ENCODE data around the gene NR1I3.
"Not testable (repeated sequence)": the region's sequence is repeated elsewhere in the genome, so short reads cannot be mapped to it uniquely, and the experiment has no call there.

The NR1I3 gene

GRCh38 chr1:161250829-161251228 is 12.8 kb upstream of the NR1I3 start:
- DNase-seq: no peak

- not testable (repeated sequence) for DNase-seq
These were observed 12.1 kb upstream of the NR1I3 start for GRCh38 chr1:161250100-161250499.

- DNase-seq: no peak
These were observed 6.9 kb upstream of the NR1I3 start for GRCh38 chr1:161244888-161245287.

- DNase-seq: no peak
These were observed 4.3 kb upstream of the NR1I3 start for GRCh38 chr1:161242313-161242712.

GRCh38 chr1:161241682-161242081 is 3.7 kb upstream of the NR1I3 start:
- DNase-seq: no peak

GRCh38 chr1:161235957-161236775 is 1.8 kb downstream of the NR1I3 start:
- no peak for DNase-seq

GRCh38 chr1:161233102-161233501 is 4.9 kb downstream of the NR1I3 start:
- DNase-seq: no peak

- DNase-seq: no peak
These were observed 7.2 kb downstream of the NR1I3 start for GRCh38 chr1:161230762-161231161.

- no peak for DNase-seq
These were observed 8.1 kb downstream of the NR1I3 start for GRCh38 chr1:161229896-161230295.

- no peak for DNase-seq
These were observed 10.0 kb downstream of the NR1I3 start for GRCh38 chr1:161228032-161228431.

- DNase-seq: peak in 54 of 56 donors; percentile 18 to 92 (median 64)
These were observed 10.7 kb downstream of the NR1I3 start for GRCh38 chr1:161227196-161227871.

- DNase-seq: no peak
These were observed 11.2 kb downstream of the NR1I3 start for GRCh38 chr1:161226759-161227158.

GRCh38 chr1:161226320-161226711 is 11.7 kb downstream of the NR1I3 start:
- DNase-seq: peak in 2 of 56 donors; percentile 30 to 31

- peak; percentile 51 to 97 (median 88) for DNase-seq
These were observed 12.3 kb downstream of the NR1I3 start, which contains the start of gene TOMM40L for GRCh38 chr1:161225534-161226319. Gene TOMM40L (plus strand): TSS chr1:161226060. CDS start chr1:161226490, 430 bp downstream.

- DNase-seq: no peak
These were observed 12.8 kb downstream of the NR1I3 start for GRCh38 chr1:161225178-161225533.

- DNase-seq: not testable (repeated sequence)
These were observed 13.3 kb downstream of the NR1I3 start for GRCh38 chr1:161224695-161225087.

- DNase-seq: no peak
These were observed 14.0 kb downstream of the NR1I3 start for GRCh38 chr1:161223805-161224694.

GRCh38 chr1:161222175-161223019 is 15.6 kb downstream of the NR1I3 start:
- DNase-seq: no peak

- DNase-seq: no peak
These were observed 18.0 kb downstream of the NR1I3 start for GRCh38 chr1:161220002-161220401.
